GM12878 (cell line): ENCODE data around the gene PTEN.
"Not testable (repeated sequence)": the region's sequence is repeated elsewhere in the genome, so short reads cannot be mapped to it uniquely, and the experiment has no call there.

ENCODE experiments used
- POLR2A ChIP-seq: IDR thresholded peaks from 2 replicates; pipeline ENCODE4 v1.6.1; 2011; ENCODE audit warnings: low read depth, mild to moderate bottlenecking, low read length
- TF ChIP-seq, protein P1 (sequence below): IDR thresholded peaks from 2 replicates; pipeline ENCODE4 v1.6.1; 2012; ENCODE audit warnings: low read depth, low read length, improper control_type of control experiment
- TF ChIP-seq, protein P2 (sequence below), 3 experiments: IDR thresholded peaks in 2 of 3; conservative IDR thresholded peaks in 1 of 3; 2 replicates each; pipeline ENCODE4 v1.5.1; 2011; ENCODE audit warnings: low read depth in 3 of 3, low read length in 3 of 3, mild to moderate bottlenecking in 3 of 3, control low read depth in 2 of 3, moderate library complexity in 2 of 3, inconsistent platforms in 1 of 3, mixed read lengths in 1 of 3; ENCODE audit not compliant: control insufficient read depth in 2 of 3, insufficient read depth in 1 of 3; ENCODE audit errors: extremely low read depth in 1 of 3

DNA sequence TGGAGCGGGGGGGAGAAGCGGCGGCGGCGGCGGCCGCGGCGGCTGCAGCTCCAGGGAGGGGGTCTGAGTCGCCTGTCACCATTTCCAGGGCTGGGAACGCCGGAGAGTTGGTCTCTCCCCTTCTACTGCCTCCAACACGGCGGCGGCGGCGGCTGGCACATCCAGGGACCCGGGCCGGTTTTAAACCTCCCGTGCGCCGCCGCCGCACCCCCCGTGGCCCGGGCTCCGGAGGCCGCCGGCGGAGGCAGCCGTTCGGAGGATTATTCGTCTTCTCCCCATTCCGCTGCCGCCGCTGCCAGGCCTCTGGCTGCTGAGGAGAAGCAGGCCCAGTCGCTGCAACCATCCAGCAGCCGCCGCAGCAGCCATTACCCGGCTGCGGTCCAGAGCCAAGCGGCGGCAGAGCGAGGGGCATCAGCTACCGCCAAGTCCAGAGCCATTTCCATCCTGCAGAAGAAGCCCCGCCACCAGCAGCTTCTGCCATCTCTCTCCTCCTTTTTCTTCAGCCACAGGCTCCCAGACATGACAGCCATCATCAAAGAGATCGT lies 598 bp downstream of the PTEN start:
- TF ChIP-seq, protein P1, sequence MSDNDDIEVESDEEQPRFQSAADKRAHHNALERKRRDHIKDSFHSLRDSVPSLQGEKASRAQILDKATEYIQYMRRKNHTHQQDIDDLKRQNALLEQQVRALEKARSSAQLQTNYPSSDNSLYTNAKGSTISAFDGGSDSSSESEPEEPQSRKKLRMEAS, result not testable (repeated sequence)
- TF ChIP-seq, protein P2, sequence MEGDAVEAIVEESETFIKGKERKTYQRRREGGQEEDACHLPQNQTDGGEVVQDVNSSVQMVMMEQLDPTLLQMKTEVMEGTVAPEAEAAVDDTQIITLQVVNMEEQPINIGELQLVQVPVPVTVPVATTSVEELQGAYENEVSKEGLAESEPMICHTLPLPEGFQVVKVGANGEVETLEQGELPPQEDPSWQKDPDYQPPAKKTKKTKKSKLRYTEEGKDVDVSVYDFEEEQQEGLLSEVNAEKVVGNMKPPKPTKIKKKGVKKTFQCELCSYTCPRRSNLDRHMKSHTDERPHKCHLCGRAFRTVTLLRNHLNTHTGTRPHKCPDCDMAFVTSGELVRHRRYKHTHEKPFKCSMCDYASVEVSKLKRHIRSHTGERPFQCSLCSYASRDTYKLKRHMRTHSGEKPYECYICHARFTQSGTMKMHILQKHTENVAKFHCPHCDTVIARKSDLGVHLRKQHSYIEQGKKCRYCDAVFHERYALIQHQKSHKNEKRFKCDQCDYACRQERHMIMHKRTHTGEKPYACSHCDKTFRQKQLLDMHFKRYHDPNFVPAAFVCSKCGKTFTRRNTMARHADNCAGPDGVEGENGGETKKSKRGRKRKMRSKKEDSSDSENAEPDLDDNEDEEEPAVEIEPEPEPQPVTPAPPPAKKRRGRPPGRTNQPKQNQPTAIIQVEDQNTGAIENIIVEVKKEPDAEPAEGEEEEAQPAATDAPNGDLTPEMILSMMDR (IDR thresholded peaks at IDR 0.05 in 2 of 3, conservative IDR thresholded peaks at IDR 0.05 in 1 of 3; ENCODE audit: control insufficient read depth in 2 of 3, extremely low read depth in 1 of 3, insufficient read depth in 1 of 3, low read depth in 3 of 3, low read length in 3 of 3), result not testable (repeated sequence)
- TF ChIP-seq POLR2A, result not testable (repeated sequence)
